Measurements from ENCODE around the gene SPDYE5. TPM values are rescaled to one million over a fixed set of nuclear protein-coding genes. Genes with fewer than 3 reads are reported as not detected.
A peak's percentile ranks its signal among the peaks of the same experiment; 100 is the strongest.
"Not testable (repeated sequence)": the region's sequence is repeated elsewhere in the genome, so short reads cannot be mapped to it uniquely, and the experiment has no call there.

The SPDYE5 gene
- total RNA-seq, 8 experiments from 2014 or later: 0.65 to 5.8 (median 0.85) TPM

GRCh38 chr7:75518842-75519241 lies 26.7 kb downstream of the SPDYE5 start:
- H3K4me3 ChIP-seq; H3K4me1 ChIP-seq (replicated peaks in 1 of 2); H3K27ac ChIP-seq; in situ Hi-C loops (cut with MboI; ENCODE audit: low pct_unique_long_range_greater_than_20kb in 2 of 9, low sequenced_read_pairs in 9 of 9, unreplicated experiment in 9 of 9); ATAC-seq (replicated peaks in 6 of 8): not testable (repeated sequence)
- WGBS, 10 experiments: 67 to 100% (median 100%) methylated on average over 1 to 2 of the region's 2 CpGs; no CpG with 5 or more reads in 5 of the 10 experiments

- ATAC-seq (replicated peaks in 6 of 8); H3K4me3 ChIP-seq; in situ Hi-C loops (cut with MboI; ENCODE audit: low pct_unique_long_range_greater_than_20kb in 2 of 9, low sequenced_read_pairs in 9 of 9, unreplicated experiment in 9 of 9); H3K27ac ChIP-seq; H3K4me1 ChIP-seq (replicated peaks in 1 of 2): not testable (repeated sequence)
Observed at GRCh38 chr7:75521727-75522126, 29.6 kb downstream of the SPDYE5 start.

- in situ Hi-C loops (cut with MboI; ENCODE audit: low pct_unique_long_range_greater_than_20kb in 2 of 9, low sequenced_read_pairs in 9 of 9, unreplicated experiment in 9 of 9): loop anchor here in 1 of 9 experiments (25.0 kb wide), 1 partner anchor 110 kb away; no protein-coding TSS in a partner anchor
- not testable (repeated sequence) for ATAC-seq (replicated peaks in 6 of 8)
Observed at GRCh38 chr7:75527224-75527722, 35.2 kb downstream of the SPDYE5 start.

GRCh38 chr7:75531359-75531821 lies 39.3 kb downstream of the SPDYE5 start:
- no peak for ATAC-seq (replicated peaks in 6 of 8)
- Histone ChIP-seq H3K4me3 (no peak overlapping the region), H3K4me1 (replicated peaks in 1 of 2) (peaks cover 2 to 3% of the 10 kb centered on the region in 2 donors), H3K27ac (no peak overlapping the region)
- 38 to 100% (median 70%) methylated on average over 1 to 6 of the region's 6 CpGs; no CpG with 5 or more reads in 5 of the 10 experiments for WGBS, 10 experiments
- in situ Hi-C loops (cut with MboI; ENCODE audit: low pct_unique_long_range_greater_than_20kb in 2 of 9, low sequenced_read_pairs in 9 of 9, unreplicated experiment in 9 of 9): loop anchor here in 1 of 9 experiments (10.0 to 25.0 kb wide), 2 partner anchors 106 to 193 kb away; no protein-coding TSS in a partner anchor

More at GRCh38 chr7:75527224-75527722, 35.2 kb downstream of the SPDYE5 start:
- Histone ChIP-seq H3K27ac (peak overlapping the region; percentile 84 to 92), H3K4me3 (peak overlapping the region; percentile 75 to 93 (median 82))
- H3K4me1 ChIP-seq (replicated peaks in 1 of 2): not testable (repeated sequence)
- WGBS, 10 experiments: 0 to 5% (median 0%) methylated on average over 2 to 4 of the region's 37 CpGs; no CpG with 5 or more reads in 5 of the 10 experiments

GRCh38 chr7:75532639-75533038 lies 40.5 kb downstream of the SPDYE5 start:
- Histone ChIP-seq H3K4me3 (no peak overlapping the region), H3K4me1 (replicated peaks in 1 of 2) (no peaks in the 10 kb centered on the region), H3K27ac (no peak overlapping the region)
- in situ Hi-C loops (cut with MboI; ENCODE audit: low pct_unique_long_range_greater_than_20kb in 2 of 9, low sequenced_read_pairs in 9 of 9, unreplicated experiment in 9 of 9): loop anchor here in 1 of 9 experiments (10.0 to 25.0 kb wide), 2 partner anchors 105 to 192 kb away; no protein-coding TSS in a partner anchor
- WGBS, 10 experiments: 50 to 100% (median 91%) methylated on average over 1 to 4 of the region's 4 CpGs; no CpG with 5 or more reads in 1 of the 10 experiments
- no peak for ATAC-seq (replicated peaks in 6 of 8)

- WGBS, 10 experiments: 82 to 100% (median 96%) methylated on average over 1 to 5 of the region's 6 CpGs
Observed at GRCh38 chr7:75533926-75534325, 41.8 kb downstream of the SPDYE5 start.

GRCh38 chr7:75534727-75535307 lies 42.7 kb downstream of the SPDYE5 start:
- H3K4me1 ChIP-seq (replicated peaks in 1 of 2): no peaks in the 10 kb centered on the region
- no peak overlapping the region for H3K4me3 ChIP-seq
- ATAC-seq (replicated peaks in 6 of 8): peak in 1 of 8 experiments; percentile 24
- in situ Hi-C loops (cut with MboI; ENCODE audit: low pct_unique_long_range_greater_than_20kb in 2 of 9, low sequenced_read_pairs in 9 of 9, unreplicated experiment in 9 of 9): loop anchor here in 1 of 9 experiments (10.0 to 25.0 kb wide), 2 partner anchors 102 to 190 kb away; no protein-coding TSS in a partner anchor
- 0 to 93% (median 85%) methylated on average over 1 to 8 of the region's 8 CpGs for WGBS, 10 experiments
- H3K27ac ChIP-seq: no peak overlapping the region

More at GRCh38 chr7:75533926-75534325, 41.8 kb downstream of the SPDYE5 start:
- no peaks in the 10 kb centered on the region for H3K4me1 ChIP-seq (replicated peaks in 1 of 2)
- no peak overlapping the region for H3K4me3 ChIP-seq
- in situ Hi-C loops (cut with MboI; ENCODE audit: low pct_unique_long_range_greater_than_20kb in 2 of 9, low sequenced_read_pairs in 9 of 9, unreplicated experiment in 9 of 9): loop anchor here in 1 of 9 experiments (10.0 to 25.0 kb wide), 2 partner anchors 103 to 191 kb away; no protein-coding TSS in a partner anchor
- no peak for ATAC-seq (replicated peaks in 6 of 8)
- no peak overlapping the region for H3K27ac ChIP-seq

GRCh38 chr7:75536491-75536890 lies 44.4 kb downstream of the SPDYE5 start:
- 89 to 100% (median 100%) methylated on average over 1 to 4 of the region's 4 CpGs; no CpG with 5 or more reads in 4 of the 10 experiments for WGBS, 10 experiments
- Histone ChIP-seq H3K27ac (no peak overlapping the region), H3K4me1 (replicated peaks in 1 of 2) (no peaks in the 10 kb centered on the region), H3K4me3 (no peak overlapping the region)
- in situ Hi-C loops (cut with MboI; ENCODE audit: low pct_unique_long_range_greater_than_20kb in 2 of 9, low sequenced_read_pairs in 9 of 9, unreplicated experiment in 9 of 9): loop anchor here in 1 of 9 experiments (10.0 to 25.0 kb wide), 2 partner anchors 101 to 188 kb away; no protein-coding TSS in a partner anchor
- no peak for ATAC-seq (replicated peaks in 6 of 8)

- in situ Hi-C loops (cut with MboI; ENCODE audit: low pct_unique_long_range_greater_than_20kb in 2 of 9, low sequenced_read_pairs in 9 of 9, unreplicated experiment in 9 of 9): loop anchor here in 1 of 9 experiments (10.0 to 25.0 kb wide), 2 partner anchors 100 to 188 kb away; no protein-coding TSS in a partner anchor
Observed at GRCh38 chr7:75536940-75537538, 44.9 kb downstream of the SPDYE5 start.

GRCh38 chr7:75537731-75538130 lies 45.6 kb downstream of the SPDYE5 start:
- ATAC-seq (replicated peaks in 6 of 8): no peak
- Histone ChIP-seq H3K27ac (no peak overlapping the region), H3K4me1 (replicated peaks in 1 of 2) (no peaks in the 10 kb centered on the region), H3K4me3 (no peak overlapping the region)
- WGBS, 10 experiments: 80 to 100% (median 93%) methylated on average over 1 to 3 of the region's 5 CpGs; no CpG with 5 or more reads in 3 of the 10 experiments
- in situ Hi-C loops (cut with MboI; ENCODE audit: low pct_unique_long_range_greater_than_20kb in 2 of 9, low sequenced_read_pairs in 9 of 9, unreplicated experiment in 9 of 9): loop anchor here in 1 of 9 experiments (10.0 to 25.0 kb wide), 2 partner anchors 100 to 187 kb away; no protein-coding TSS in a partner anchor

More at GRCh38 chr7:75536940-75537538, 44.9 kb downstream of the SPDYE5 start:
- 0 to 100% (median 81%) methylated on average over 1 to 4 of the region's 18 CpGs; no CpG with 5 or more reads in 6 of the 10 experiments for WGBS, 10 experiments
- H3K4me1 ChIP-seq (replicated peaks in 1 of 2): no peaks in the 10 kb centered on the region
- ATAC-seq (replicated peaks in 6 of 8): no peak
- no peak overlapping the region for H3K4me3 ChIP-seq
- H3K27ac ChIP-seq: no peak overlapping the region

- WGBS, 10 experiments: 68 to 100% (median 84%) methylated on average over 2 to 13 of the region's 15 CpGs; no CpG with 5 or more reads in 3 of the 10 experiments
- in situ Hi-C loops (cut with MboI; ENCODE audit: low pct_unique_long_range_greater_than_20kb in 2 of 9, low sequenced_read_pairs in 9 of 9, unreplicated experiment in 9 of 9): loop anchor here in 1 of 9 experiments (25.0 kb wide), 1 partner anchor 91 kb away; no protein-coding TSS in a partner anchor
- Histone ChIP-seq H3K27ac (no peak overlapping the region), H3K4me3 (no peak overlapping the region), H3K4me1 (replicated peaks in 1 of 2) (no peaks in the 10 kb centered on the region)
- ATAC-seq (replicated peaks in 6 of 8): no peak
Observed at GRCh38 chr7:75546237-75547015, 54.3 kb downstream of the SPDYE5 start.

Measured in motor neuron (in vitro differentiated cells).